ENCODE measurements around the gene ANKRD13B. TPM values are rescaled to one million over a fixed set of nuclear protein-coding genes. Genes with fewer than 3 reads are reported as not detected.

Gene ANKRD13B
- total RNA-seq, 1 donor from 2014 or later = 24.5 TPM

DNA sequence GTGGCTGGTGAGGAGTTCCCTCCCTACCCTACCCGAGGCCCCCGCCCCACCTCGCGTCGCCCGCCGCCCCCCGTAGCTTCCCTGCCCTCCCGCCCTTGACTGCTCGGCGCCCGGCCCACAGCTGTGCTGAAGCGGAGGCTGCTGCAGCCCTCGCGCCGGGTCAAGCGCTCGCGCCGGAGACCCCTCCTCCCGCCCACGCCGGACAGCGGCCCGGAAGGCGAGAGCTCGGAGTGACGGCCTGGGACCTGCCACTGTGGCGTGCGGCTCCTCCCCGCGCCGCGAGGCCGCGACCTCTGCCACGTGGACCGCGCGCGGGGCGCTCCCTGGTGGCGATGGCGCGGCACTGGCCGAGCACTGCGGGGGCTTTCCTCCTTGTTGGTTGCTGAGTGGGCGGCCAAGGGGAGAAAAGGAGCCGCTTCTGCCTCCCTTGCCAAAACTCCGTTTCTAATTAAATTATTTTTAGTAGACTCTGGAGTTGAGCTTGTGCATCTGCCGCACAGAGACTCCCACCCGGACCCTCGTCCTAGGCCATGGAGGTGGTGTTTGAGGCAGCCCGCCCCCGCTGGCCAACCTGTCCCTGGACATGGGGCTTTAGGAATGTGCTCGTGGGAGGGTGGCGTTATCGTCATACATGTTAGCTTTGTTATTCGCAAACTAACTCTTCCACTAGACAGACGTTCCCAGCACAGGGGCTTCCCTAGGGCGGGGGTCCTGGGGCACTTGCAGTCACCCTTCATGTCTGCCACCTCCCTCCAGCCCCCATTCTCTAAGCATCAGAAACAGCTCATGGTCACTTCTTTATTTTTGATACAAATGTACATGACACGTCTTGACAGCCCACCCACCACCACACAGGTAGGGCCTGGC, 20.0 kb upstream of the ANKRD13B start:
- Mint-ChIP-seq H3K4me3 (ENCODE audit: unreplicated experiment) (peak overlapping the region; percentile 35), H3K36me3 (ENCODE audit: low read depth) (peaks cover 11% of the 10 kb centered on the region), H3K4me1 (ENCODE audit: low read depth) (peaks cover 24% of the 10 kb centered on the region), H3K27ac (ENCODE audit: unreplicated experiment) (no peak overlapping the region), H3K27me3 (ENCODE audit: low read depth) (no peaks in the 10 kb centered on the region), H3K9me3 (ENCODE audit: low read depth) (no peaks in the 10 kb centered on the region)
- DNase-seq (ENCODE audit: low spot score) = peak; percentile 90
- TF ChIP-seq CTCF (IDR thresholded peaks at IDR 0.05) = peak; percentile 85

DNA sequence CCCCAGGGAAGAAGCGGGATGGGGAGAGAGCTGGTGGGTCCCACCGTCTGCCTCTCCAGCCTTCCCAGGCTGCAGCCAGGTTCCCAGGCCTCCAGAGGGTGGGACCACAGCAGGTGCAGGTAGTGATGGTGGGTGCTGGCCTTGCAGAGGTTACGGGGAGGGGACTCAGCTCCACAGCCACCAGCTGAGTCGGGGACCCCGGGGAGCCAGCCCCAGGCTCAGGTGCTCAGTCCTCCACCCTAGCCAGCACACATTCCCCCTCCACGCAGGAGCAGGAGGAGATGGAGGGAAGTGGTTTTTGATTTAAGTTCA, 19.4 kb upstream of the ANKRD13B start:
- Mint-ChIP-seq H3K9me3 (ENCODE audit: low read depth) (no peaks in the 10 kb centered on the region), H3K4me1 (ENCODE audit: low read depth) (peaks cover 24% of the 10 kb centered on the region), H3K27me3 (ENCODE audit: low read depth) (no peaks in the 10 kb centered on the region), H3K27ac (ENCODE audit: unreplicated experiment) (no peak overlapping the region), H3K4me3 (ENCODE audit: unreplicated experiment) (no peak overlapping the region), H3K36me3 (ENCODE audit: low read depth) (peaks cover 15% of the 10 kb centered on the region)
- no peak for DNase-seq (ENCODE audit: low spot score)
- no peak for TF ChIP-seq CTCF (IDR thresholded peaks at IDR 0.05)

DNA sequence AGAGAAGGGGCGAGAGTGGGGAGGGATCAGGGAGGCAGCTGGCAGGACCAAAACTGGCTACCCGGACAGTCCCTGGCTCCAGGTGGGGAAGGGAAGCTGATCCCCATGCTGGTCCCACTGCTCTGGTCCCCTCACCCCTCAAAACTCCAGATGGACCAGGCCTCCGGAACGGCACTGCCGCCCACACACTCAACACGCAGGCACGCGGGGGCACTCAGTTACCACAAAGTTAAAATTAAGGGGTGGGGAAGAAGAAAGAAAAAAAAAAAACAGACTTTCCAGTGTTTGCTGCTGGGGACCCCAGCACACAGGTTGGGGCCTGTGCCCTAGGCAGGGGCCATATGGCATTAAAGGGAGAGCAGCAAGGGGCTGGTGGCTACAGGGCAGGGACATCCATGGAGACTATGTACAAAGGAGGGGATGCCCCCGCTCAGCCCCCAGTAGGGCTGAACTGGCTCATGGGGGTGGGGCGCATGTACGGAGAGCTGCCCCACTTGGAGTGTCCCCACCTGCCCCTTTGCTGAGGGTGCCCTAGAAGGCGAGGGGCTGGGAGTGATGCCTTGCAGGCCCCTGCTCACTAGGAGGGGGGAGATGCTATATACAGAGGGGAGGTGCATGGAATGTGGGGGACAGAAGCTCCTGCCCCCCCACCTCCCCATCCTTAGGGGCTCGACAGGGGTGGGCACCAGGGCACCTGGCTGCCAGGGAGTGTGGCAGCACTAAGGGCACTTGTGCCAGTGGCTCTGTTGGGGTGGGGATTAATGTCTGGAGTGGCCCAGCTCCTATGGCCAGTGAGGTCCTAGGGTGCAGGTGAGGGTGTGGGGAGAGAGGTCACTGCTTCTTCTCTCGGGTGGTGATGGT, 18.8 kb upstream of the ANKRD13B start:
- no peak overlapping the region for H3K4me3 Mint-ChIP-seq (ENCODE audit: unreplicated experiment)
- no peaks in the 10 kb centered on the region for H3K27me3 Mint-ChIP-seq (ENCODE audit: low read depth)
- no peaks in the 10 kb centered on the region for H3K9me3 Mint-ChIP-seq (ENCODE audit: low read depth)
- H3K36me3 Mint-ChIP-seq (ENCODE audit: low read depth) = peaks cover 16% of the 10 kb centered on the region
- H3K4me1 Mint-ChIP-seq (ENCODE audit: low read depth) = peaks cover 21% of the 10 kb centered on the region
- peak; percentile 81 for DNase-seq (ENCODE audit: low spot score)
- no peak for TF ChIP-seq CTCF (IDR thresholded peaks at IDR 0.05)
- H3K27ac Mint-ChIP-seq (ENCODE audit: unreplicated experiment) = no peak overlapping the region

DNA sequence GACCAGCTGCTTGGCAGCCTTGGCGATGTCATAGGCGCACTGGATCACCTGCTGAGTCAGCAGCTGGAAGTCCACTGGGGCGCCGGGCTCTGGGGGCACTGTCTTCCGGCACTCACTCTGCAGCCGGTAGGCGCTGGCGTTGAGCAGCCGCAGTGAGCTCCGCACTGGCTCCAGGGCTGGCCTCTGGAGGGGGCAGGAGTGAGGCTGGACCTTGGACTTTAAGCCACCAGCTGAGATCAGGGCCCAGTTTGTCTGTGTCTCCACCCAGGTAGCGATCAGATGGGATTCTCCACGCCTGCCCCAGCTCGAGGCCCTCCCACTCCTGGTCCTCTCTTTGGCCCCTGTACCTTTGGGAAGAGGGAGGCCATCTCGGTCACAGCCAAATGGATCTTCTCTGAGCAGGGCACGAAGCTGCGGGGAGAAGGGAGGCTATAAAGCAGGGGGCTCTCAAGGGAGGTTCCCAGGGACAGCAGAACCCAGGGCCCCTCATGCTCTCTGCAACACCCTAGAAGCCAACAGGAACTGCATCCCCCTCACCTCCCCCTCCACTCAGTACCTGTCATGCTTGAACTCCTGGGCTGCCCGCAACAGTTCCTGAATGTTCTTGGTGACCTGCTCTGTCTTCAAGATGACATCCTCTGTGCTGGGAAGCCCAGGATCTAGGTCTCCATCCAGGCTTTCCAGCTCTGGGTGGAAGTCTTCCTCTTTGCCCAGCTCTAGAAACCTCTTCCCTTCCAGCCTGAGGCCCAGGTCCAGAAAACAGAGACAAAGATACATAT, 18.0 kb upstream of the ANKRD13B start:
- TF ChIP-seq CTCF (IDR thresholded peaks at IDR 0.05) = no peak
- H3K36me3 Mint-ChIP-seq (ENCODE audit: low read depth) = peaks cover 17% of the 10 kb centered on the region
- DNase-seq (ENCODE audit: low spot score) = peak; percentile 90
- H3K4me1 Mint-ChIP-seq (ENCODE audit: low read depth) = peaks cover 15% of the 10 kb centered on the region
- no peaks in the 10 kb centered on the region for H3K9me3 Mint-ChIP-seq (ENCODE audit: low read depth)
- no peak overlapping the region for H3K4me3 Mint-ChIP-seq (ENCODE audit: unreplicated experiment)
- no peaks in the 10 kb centered on the region for H3K27me3 Mint-ChIP-seq (ENCODE audit: low read depth)
- H3K27ac Mint-ChIP-seq (ENCODE audit: unreplicated experiment) = no peak overlapping the region
